HG03196 (cell line): ENCODE data around the gene CCR5AS.

ENCODE experiments used
- ATAC-seq: cut with Tn5 transposase; IDR thresholded peaks from one replicate; pipeline ENCODE4 v1.9.1; 2021; ENCODE audit not compliant: unreplicated experiment

The CCR5AS gene

DNA sequence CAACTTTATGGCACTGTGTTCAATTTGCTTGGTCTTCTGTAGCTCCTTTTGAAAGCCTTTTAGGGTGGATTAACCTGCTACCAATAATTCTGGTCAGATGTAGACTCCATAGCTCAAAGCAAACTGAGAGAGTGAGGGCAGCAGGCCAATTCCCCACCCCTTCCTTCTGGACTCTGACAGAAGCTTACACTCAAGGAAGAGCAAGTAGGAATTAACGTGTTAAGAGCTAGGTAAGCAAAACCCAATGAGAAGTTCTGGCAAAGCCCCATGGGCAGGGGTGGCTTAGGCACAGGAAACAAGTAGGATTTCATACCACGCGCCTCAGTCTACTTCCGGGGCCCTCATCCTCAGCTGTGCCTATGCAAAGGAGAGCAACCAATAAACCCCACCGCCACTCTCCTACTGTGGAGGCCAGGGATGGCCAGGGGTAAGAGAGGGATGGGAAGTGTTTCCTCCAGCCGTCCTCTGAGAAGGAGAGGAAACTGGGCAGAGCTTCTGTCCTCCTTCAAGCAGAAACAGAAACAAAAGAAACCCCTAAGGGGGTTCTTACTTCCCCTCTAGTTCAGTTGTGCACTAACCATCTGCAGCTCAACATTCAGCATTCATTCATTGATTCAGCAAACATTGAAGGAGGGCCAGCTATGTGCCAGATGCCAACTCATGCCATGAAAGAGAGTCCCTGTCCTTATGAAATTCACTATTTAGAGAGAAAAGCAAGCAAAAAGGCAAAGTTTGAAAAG, 23.5 kb downstream of the CCR5AS start:
- ATAC-seq: no peak

DNA sequence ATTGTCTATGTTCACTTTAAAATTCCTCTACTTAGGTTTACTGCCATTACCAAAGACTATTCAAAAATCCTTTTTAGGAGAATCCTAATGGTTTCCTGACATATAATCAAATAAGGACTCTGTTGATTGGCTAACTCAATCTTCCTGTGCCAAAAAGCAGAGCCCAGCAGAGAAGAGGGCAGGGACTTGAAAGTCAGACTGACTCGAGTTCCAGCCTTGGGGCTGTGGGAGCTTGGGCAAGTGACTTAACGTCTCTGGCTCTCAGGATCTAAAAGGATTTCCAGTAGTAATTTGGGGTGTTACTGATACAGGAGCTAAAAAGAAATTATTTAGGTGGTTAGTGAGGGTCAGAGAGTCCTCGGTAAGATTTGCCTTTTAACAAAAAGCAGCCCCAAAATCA, 25.2 kb downstream of the CCR5AS start:
- no peak for ATAC-seq

DNA sequence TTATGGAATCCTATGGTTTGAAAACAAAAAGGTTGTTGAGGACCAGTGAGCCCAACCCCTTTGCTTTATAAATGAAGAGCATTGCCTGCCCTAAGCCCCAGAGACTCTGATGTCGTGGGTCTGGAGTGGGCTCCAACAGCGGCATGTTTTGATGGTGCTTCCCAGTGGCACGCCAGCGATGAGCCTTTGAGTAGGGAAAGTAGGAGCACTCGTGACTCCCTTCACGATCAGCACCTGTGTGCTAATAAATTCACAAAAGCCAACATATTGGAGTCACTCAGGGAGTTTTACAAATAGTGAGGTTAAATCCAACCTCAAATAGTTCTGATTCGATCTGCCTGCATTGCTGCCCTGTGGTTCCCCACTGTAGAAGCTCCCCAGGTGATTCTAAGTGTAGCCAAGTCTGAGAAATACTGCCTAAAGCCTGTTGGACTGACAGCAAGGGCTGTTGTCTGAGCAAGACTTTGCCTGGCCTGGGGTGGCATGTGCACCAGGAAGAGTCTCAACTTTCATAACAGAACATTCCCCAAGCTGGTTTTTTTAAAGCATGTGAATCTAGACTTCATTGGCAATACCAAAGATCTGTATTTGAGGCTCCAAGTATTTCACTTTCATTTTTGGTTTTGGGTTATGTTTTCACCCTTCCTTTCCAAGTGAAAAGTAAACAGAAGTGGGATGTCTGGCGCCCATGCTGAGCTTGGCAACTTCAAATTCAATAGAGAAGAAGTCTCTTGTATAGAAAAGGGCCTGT, 26.2 kb downstream of the CCR5AS start:
- ATAC-seq: no peak

DNA sequence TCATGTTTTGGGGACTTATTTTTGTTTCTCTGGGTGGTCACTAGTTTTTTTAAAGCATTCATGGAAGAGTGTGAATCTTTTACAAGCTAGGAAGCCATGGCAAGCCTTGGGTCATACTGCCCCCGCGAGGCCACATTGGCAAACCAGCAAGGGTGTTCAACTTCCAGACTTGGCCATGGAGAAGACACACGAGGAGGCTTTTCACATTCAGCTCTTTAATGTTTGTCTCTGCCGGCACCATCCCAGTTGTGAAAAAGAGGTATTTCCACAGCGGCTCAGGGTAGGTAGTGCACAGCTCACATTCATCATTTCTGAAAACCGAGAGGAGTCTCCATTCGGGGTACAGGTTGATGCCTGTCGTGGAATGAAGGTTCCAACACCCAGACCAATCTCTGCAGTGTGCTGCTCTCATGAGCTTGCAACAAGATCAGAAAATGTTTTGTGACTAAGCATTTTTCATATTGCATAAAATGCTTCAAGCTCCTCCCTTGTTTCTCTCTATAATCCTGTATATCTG, 28.4 kb downstream of the CCR5AS start:
- ATAC-seq: no peak

DNA sequence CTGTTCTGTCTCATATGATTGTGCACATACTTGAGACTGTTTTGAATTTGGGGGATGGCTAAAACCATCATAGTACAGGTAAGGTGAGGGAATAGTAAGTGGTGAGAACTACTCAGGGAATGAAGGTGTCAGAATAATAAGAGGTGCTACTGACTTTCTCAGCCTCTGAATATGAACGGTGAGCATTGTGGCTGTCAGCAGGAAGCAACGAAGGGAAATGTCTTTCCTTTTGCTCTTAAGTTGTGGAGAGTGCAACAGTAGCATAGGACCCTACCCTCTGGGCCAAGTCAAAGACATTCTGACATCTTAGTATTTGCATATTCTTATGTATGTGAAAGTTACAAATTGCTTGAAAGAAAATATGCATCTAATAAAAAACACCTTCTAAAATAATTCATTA, 31.1 kb downstream of the CCR5AS start:
- ATAC-seq: no peak

DNA sequence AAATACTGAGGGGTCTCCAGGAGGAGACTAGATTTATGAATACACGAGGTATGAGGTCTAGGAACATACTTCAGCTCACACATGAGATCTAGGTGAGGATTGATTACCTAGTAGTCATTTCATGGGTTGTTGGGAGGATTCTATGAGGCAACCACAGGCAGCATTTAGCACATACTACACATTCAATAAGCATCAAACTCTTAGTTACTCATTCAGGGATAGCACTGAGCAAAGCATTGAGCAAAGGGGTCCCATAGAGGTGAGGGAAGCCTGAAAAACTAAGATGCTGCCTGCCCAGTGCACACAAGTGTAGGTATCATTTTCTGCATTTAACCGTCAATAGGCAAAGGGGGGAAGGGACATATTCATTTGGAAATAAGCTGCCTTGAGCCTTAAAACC, 31.6 kb downstream of the CCR5AS start:
- ATAC-seq: no peak

DNA sequence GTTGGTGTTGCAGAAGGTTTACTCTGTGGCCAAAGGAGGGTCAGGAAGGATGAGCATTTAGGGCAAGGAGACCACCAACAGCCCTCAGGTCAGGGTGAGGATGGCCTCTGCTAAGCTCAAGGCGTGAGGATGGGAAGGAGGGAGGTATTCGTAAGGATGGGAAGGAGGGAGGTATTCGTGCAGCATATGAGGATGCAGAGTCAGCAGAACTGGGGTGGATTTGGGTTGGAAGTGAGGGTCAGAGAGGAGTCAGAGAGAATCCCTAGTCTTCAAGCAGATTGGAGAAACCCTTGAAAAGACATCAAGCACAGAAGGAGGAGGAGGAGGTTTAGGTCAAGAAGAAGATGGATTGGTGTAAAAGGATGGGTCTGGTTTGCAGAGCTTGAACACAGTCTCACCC, 32.1 kb downstream of the CCR5AS start:
- no peak for ATAC-seq

DNA sequence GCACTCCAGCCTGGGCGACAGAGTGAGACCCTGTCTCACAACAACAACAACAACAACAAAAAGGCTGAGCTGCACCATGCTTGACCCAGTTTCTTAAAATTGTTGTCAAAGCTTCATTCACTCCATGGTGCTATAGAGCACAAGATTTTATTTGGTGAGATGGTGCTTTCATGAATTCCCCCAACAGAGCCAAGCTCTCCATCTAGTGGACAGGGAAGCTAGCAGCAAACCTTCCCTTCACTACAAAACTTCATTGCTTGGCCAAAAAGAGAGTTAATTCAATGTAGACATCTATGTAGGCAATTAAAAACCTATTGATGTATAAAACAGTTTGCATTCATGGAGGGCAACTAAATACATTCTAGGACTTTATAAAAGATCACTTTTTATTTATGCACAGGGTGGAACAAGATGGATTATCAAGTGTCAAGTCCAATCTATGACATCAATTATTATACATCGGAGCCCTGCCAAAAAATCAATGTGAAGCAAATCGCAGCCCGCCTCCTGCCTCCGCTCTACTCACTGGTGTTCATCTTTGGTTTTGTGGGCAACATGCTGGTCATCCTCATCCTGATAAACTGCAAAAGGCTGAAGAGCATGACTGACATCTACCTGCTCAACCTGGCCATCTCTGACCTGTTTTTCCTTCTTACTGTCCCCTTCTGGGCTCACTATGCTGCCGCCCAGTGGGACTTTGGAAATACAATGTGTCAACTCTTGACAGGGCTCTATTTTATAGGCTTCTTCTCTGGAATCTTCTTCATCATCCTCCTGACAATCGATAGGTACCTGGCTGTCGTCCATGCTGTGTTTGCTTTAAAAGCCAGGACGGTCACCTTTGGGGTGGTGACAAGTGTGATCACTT, 34.1 kb downstream of the CCR5AS start:
- ATAC-seq: no peak

DNA sequence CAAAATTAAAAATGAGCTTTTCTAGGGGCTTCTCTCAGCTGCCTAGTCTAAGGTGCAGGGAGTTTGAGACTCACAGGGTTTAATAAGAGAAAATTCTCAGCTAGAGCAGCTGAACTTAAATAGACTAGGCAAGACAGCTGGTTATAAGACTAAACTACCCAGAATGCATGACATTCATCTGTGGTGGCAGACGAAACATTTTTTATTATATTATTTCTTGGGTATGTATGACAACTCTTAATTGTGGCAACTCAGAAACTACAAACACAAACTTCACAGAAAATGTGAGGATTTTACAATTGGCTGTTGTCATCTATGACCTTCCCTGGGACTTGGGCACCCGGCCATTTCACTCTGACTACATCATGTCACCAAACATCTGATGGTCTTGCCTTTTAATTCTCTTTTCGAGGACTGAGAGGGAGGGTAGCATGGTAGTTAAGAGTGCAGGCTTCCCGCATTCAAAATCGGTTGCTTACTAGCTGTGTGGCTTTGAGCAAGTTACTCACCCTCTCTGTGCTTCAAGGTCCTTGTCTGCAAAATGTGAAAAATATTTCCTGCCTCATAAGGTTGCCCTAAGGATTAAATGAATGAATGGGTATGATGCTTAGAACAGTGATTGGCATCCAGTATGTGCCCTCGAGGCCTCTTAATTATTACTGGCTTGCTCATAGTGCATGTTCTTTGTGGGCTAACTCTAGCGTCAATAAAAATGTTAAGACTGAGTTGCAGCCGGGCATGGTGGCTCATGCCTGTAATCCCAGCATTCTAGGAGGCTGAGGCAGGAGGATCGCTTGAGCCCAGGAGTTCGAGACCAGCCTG, 35.1 kb downstream of the CCR5AS start:
- ATAC-seq: no peak

DNA sequence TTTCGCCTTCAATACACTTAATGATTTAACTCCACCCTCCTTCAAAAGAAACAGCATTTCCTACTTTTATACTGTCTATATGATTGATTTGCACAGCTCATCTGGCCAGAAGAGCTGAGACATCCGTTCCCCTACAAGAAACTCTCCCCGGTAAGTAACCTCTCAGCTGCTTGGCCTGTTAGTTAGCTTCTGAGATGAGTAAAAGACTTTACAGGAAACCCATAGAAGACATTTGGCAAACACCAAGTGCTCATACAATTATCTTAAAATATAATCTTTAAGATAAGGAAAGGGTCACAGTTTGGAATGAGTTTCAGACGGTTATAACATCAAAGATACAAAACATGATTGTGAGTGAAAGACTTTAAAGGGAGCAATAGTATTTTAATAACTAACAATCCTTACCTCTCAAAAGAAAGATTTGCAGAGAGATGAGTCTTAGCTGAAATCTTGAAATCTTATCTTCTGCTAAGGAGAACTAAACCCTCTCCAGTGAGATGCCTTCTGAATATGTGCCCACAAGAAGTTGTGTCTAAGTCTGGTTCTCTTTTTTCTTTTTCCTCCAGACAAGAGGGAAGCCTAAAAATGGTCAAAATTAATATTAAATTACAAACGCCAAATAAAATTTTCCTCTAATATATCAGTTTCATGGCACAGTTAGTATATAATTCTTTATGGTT, 35.9 kb downstream of the CCR5AS start, which contains the start of gene CCR5:
TSS of gene CCR5 (plus strand) at position 108 of the 680 bp plus-strand sequence. CDS start 1,957 bp downstream, outside the sequence.
- no peak for ATAC-seq

DNA sequence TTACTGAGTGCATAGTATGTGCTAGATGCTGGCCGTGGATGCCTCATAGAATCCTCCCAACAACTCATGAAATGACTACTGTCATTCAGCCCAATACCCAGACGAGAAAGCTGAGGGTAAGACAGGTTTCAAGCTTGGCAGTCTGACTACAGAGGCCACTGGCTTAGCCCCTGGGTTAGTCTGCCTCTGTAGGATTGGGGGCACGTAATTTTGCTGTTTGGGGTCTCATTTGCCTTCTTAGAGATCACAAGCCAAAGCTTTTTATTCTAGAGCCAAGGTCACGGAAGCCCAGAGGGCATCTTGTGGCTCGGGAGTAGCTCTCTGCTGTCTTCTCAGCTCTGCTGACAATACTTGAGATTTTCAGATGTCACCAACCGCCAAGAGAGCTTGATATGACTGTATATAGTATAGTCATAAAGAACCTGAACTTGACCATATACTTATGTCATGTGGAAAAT, 37.2 kb downstream of the CCR5AS start:
- ATAC-seq: peak; percentile 54

DNA sequence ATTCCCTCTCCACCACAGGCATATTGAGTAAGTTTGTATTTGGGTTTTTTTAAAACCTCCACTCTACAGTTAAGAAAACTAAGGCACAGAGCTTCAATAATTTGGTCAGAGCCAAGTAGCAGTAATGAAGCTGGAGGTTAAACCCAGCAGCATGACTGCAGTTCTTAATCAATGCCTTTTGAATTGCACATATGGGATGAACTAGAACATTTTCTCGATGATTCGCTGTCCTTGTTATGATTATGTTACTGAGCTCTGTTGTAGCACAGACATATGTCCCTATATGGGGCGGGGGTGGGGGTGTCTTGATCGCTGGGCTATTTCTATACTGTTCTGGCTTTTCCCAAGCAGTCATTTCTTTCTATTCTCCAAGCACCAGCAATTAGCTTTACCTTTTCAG, 37.7 kb downstream of the CCR5AS start:
- ATAC-seq: no peak

DNA sequence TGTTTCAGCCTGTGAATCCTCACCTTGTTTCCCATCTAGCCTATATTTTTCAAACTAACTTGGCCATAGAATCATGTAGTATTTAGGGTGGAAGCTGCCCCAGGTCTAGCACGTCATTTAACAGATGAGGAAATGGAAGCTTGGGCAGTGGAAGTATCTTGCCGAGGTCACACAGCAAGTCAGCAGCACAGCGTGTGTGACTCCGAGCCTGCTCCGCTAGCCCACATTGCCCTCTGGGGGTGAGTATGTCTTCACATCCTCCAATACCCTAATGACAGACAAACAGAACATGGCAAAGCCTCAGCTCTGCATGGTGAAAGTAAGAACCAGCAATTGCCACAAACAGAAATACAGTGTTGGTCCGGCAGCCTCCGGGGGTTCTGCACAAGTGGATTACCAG, 38.3 kb downstream of the CCR5AS start:
- no peak for ATAC-seq

DNA sequence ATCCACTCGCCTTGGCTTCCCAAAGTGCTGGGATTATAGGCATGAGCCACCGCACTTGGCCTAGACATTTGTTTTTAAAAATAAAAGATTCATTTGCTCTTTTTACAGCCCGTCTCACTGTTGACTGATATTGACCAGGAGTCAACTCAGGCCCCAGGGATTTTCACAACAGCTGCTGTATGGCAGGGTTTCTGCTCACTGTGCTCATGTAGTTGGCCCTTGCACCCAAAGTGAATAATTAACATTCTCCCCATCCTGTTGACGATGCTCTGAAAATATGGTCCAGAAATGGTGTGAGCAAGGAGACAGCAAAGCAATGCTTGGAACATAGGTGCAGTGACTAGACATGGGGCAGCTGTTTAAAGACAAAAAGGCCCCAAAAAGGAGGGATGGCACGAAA, 39.1 kb downstream of the CCR5AS start:
- no peak for ATAC-seq

DNA sequence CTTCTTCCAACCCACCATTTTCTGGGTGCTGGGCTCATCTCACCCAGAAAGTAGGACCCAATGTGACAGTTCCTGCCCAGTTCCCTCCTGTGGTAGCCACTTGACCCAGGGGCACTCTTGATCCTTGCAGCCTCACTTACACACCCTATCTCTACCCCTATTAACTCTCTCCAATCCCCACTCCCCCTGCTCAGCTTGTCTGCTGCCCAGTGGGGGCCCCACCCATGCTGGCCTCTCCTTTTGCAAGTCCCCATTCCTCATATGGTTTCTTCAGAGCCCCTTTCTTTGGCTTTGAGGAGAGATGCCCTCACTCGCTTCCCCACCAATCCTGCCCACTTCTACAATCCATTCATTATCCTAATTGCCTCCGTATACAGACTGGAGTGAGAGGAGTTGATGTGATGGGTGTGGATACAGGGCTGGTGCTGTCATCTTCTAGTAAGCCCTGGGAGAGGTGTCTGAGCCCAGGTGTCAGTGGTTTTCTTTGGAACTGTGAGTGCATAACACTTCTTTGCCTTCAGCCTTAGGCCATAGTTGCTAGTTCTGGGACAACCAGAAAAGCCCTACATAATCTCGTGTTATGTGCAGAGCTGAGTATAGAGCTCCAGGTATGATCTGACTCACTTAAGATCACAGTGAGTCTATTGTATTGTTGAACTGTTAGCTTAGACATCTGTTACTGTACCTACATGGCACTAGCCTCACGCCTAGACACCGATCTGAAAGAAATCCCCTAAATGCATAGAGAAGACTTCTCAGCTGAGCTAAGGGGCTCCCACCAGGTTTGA, 40.9 kb downstream of the CCR5AS start:
- no peak for ATAC-seq

DNA sequence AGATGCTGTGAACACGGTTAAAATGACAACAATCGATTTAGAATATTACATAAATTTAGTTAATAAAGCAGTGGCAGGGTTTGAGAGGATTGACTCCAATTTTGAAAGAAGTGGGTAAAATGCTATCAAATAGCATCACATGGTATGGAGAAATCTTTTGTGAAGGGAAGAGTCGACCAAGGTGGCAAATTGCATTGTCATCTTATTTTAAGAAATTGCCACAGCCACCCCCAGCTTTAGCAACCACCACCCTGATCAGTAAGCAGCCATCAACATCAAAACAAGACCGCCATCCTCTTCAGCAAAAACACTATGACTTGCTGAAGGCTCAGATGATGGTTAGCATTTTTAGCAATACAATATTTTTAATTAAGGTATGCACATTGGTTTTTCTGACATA, 41.8 kb downstream of the CCR5AS start:
- ATAC-seq: no peak

DNA sequence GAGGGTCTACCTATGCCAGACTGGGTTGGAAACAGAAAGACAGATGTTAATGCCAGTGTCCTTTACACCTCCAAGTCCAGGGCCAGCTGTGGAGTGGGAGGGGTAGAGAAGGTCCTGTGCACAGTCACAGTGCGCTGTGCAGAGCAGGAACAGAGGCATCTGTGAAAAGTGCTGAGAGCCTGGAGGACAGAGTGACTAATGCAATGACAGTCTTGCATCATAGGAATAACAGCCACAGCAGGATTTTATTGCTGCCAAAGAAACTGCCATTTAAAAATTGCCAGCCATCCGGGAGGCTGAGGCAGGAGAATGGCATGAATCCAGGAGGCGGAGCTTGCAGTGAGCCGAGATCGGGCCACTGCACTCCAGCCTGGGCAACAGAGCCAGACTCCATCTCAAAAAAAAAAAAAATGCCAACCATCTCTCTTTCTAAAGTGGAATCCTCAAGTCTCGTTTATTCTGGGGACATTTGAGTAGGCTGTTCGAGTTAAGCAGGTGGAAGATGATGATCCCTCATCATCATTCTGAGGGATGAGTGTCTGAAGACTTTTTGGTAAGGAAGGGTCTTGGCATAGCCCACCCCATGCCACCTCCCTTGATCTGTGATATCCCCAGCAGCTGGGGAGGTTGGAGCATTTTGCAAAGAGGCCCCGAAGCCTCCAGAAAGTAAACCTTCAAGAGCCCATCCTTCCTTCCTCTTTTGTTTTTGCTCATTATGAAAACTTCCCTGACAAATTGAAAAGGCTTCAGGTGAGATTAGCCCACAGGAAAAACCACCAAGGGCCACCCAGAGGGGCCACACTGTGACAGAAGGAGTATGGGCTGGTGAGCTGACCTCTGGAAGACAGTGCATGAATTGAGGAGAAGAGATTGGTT, 45.2 kb downstream of the CCR5AS start:
- ATAC-seq: no peak

DNA sequence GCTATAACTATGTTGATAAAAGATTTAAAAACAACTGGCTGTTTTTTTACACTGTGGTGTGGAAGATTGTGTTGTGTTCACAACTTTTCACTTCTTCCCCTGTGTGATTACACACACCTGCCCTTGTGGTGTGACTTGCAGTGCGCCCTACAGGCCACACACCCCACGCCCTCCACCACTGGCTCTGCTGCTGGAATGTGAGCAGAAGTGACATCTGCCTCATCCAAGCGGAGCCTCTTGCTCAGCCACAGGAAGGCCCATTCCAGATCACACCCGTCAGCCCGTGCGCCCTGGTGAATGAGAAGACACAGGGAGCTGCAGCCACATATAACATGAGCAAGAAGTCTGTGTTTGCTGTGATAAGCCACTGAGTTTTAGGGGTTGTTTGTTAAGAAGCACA, 46.0 kb downstream of the CCR5AS start:
- no peak for ATAC-seq
